ENCODE data around the gene MAPK8IP3.
A peak's percentile ranks its signal among the peaks of the same experiment; 100 is the strongest.

Gene MAPK8IP3

DNA sequence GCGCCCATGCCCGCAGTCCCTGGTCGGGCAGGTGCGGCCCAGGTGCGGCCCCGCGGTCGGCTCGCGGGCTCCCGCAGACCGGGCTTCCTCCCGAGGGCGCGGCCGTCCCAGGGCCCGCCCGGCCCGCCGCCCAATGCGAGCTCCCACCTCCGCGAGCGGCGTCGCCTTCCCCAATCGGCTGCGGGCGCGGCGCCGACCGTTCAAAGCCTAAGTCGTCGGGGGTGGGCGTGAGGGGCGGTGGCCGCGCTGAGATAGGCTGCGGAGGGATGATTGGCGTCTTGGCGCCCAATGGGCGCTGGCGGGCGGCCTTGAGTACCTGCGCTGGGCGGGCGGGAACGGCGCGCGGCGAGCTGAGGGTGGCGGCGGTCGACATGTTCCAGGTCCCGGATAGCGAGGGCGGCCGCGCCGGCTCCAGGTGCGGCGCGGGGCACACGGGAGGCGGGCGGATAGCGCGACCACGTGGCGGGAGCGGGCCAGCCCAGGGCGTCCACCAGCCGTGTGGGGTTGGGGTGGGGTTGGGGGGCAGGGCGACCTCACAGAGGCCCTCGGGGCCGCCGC is 28.0 kb upstream of the MAPK8IP3 start, which contains the start of gene JPT2:
Gene JPT2, plus strand, starts transcription at position 338 of the 558 bp plus-strand sequence. Its CDS starts 34 bp downstream, at position 372.
- DNase-seq: peak; percentile 97
- H4K20me1 ChIP-seq (ENCODE audit: insufficient read depth, low read length): no peaks in the 10 kb centered on the region
- H3K4me1 ChIP-seq (ENCODE audit: low read length): peaks cover 3% of the 10 kb centered on the region; the same call in 1 of the 2 replicates
- no peaks in the 10 kb centered on the region for H3K9me2 ChIP-seq (replicated peaks; ENCODE audit: insufficient read depth, low read length)
- no peak for TF ChIP-seq EZH2phosphoT487 (IDR thresholded peaks at IDR 0.05; ENCODE audit: low read length)
- TF ChIP-seq, protein P1, sequence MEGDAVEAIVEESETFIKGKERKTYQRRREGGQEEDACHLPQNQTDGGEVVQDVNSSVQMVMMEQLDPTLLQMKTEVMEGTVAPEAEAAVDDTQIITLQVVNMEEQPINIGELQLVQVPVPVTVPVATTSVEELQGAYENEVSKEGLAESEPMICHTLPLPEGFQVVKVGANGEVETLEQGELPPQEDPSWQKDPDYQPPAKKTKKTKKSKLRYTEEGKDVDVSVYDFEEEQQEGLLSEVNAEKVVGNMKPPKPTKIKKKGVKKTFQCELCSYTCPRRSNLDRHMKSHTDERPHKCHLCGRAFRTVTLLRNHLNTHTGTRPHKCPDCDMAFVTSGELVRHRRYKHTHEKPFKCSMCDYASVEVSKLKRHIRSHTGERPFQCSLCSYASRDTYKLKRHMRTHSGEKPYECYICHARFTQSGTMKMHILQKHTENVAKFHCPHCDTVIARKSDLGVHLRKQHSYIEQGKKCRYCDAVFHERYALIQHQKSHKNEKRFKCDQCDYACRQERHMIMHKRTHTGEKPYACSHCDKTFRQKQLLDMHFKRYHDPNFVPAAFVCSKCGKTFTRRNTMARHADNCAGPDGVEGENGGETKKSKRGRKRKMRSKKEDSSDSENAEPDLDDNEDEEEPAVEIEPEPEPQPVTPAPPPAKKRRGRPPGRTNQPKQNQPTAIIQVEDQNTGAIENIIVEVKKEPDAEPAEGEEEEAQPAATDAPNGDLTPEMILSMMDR (IDR thresholded peaks at IDR 0.05; ENCODE audit: low read length): no peak
- TF ChIP-seq EZH2 (optimal IDR thresholded peaks at IDR 0.05; ENCODE audit: low read depth, low read length): no peak
- no peaks in the 10 kb centered on the region for H3K9me3 ChIP-seq (replicated peaks; ENCODE audit: insufficient read depth, low read length)
- peak within 1 kb of the TSS; percentile 90 for H3K4me3 ChIP-seq (ENCODE audit: low read length)
- H2AFZ ChIP-seq (ENCODE audit: low read length): peak within 1 kb of the TSS; percentile 60
- peak within 1 kb of the TSS; percentile 91 for H3K4me2 ChIP-seq (ENCODE audit: low read depth, low read length)
- H3K36me3 ChIP-seq (replicated peaks; ENCODE audit: insufficient read depth, low read length): no peaks in the 10 kb centered on the region
- H3K27ac ChIP-seq (ENCODE audit: low read length): peak within 1 kb of the TSS; percentile 25; the same call in 1 of the 2 replicates
- peaks cover 5% of the 10 kb centered on the region for H3F3A ChIP-seq (ENCODE audit: insufficient read depth, low read length)
- peaks cover 46% of the 10 kb centered on the region for H3K79me2 ChIP-seq (ENCODE audit: low read length)
- no peaks in the 10 kb centered on the region for H3K27me3 ChIP-seq (replicated peaks; ENCODE audit: insufficient read depth, low read length)
- H3K9ac ChIP-seq (ENCODE audit: low read length): peak within 1 kb of the TSS; percentile 93

DNA sequence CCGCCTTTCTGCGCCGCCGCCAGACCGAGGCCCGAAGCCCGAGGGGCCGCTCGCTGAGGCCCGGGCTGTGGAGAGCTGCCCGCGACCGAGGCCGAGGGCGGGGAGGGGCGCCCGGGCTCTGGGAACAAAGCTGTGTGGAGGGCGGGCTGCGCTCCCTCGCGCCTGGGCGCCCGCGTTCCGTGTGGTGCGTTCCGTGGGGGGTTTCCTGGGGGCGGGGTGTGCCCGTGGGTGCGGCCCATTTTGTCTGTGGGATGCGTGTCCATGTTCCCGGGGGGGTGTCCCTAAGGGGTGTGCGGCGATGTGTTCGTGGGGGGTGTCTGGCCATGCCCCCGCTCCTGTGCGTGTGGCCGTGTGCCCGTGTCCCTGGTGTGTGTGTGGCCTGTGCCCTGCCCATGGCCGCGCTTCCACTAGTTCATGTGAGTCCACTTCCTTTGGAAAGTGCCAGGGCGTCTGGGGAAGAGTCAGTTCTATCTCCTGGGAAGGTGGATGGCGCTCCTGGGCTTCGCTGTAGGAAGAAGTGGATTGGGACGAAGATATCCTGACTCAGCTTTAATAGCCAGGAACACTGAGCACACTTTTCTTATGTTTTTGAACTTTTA is 27.4 kb upstream of the MAPK8IP3 start:
- Histone ChIP-seq H3K9ac (ENCODE audit: low read length) (peak overlapping the region; percentile 93), H2AFZ (ENCODE audit: low read length) (peak overlapping the region; percentile 60), H3K4me3 (ENCODE audit: low read length) (peak overlapping the region; percentile 90), H3K27me3 (replicated peaks; ENCODE audit: insufficient read depth, low read length) (no peaks in the 10 kb centered on the region), H3K79me2 (ENCODE audit: low read length) (peaks cover 52% of the 10 kb centered on the region), H3K9me3 (replicated peaks; ENCODE audit: insufficient read depth, low read length) (no peaks in the 10 kb centered on the region), H3K36me3 (replicated peaks; ENCODE audit: insufficient read depth, low read length) (no peaks in the 10 kb centered on the region), H3K4me1 (ENCODE audit: low read length) (peaks cover 3% of the 10 kb centered on the region; the same call in 1 of the 2 replicates), H3F3A (ENCODE audit: insufficient read depth, low read length) (peaks cover 5% of the 10 kb centered on the region), H3K4me2 (ENCODE audit: low read depth, low read length) (peak overlapping the region; percentile 91), H4K20me1 (ENCODE audit: insufficient read depth, low read length) (no peaks in the 10 kb centered on the region), H3K9me2 (replicated peaks; ENCODE audit: insufficient read depth, low read length) (no peaks in the 10 kb centered on the region), H3K27ac (ENCODE audit: low read length) (peak overlapping the region; percentile 25; the same call in 1 of the 2 replicates)
- TF ChIP-seq EZH2phosphoT487 (IDR thresholded peaks at IDR 0.05; ENCODE audit: low read length) (no peak), EZH2 (optimal IDR thresholded peaks at IDR 0.05; ENCODE audit: low read depth, low read length) (no peak)
- TF ChIP-seq, protein P1 (IDR thresholded peaks at IDR 0.05; ENCODE audit: low read length): no peak
- DNase-seq: no peak

DNA sequence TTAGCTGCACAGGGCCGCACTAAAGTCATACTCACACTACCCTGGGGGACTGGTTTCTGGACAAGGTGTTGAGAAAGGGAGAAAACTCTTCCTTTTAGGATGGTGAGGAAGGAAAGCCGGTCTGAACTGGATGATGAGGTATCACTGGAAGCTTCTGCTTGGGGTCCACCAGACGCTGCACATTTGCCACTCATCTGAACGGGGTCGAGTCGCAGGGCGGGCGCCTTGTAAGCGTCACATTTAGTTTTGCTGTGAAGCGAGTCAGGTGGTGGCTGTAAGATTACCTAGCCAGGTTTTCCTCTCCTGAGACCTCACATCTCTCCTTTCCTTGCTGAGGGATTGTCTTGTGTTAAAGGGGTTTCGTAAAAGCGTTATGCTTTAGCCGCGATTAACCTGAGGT is 25.6 kb upstream of the MAPK8IP3 start:
- Histone ChIP-seq H2AFZ (ENCODE audit: low read length) (no peak overlapping the region), H3K4me2 (ENCODE audit: low read depth, low read length) (no peak overlapping the region), H4K20me1 (ENCODE audit: insufficient read depth, low read length) (no peaks in the 10 kb centered on the region), H3K4me1 (ENCODE audit: low read length) (peaks cover 3% of the 10 kb centered on the region; the same call in 1 of the 2 replicates), H3K9me3 (replicated peaks; ENCODE audit: insufficient read depth, low read length) (no peaks in the 10 kb centered on the region), H3K9me2 (replicated peaks; ENCODE audit: insufficient read depth, low read length) (no peaks in the 10 kb centered on the region), H3K27ac (ENCODE audit: low read length) (no peak overlapping the region), H3K27me3 (replicated peaks; ENCODE audit: insufficient read depth, low read length) (no peaks in the 10 kb centered on the region), H3F3A (ENCODE audit: insufficient read depth, low read length) (peaks cover 5% of the 10 kb centered on the region), H3K36me3 (replicated peaks; ENCODE audit: insufficient read depth, low read length) (no peaks in the 10 kb centered on the region), H3K4me3 (ENCODE audit: low read length) (no peak overlapping the region), H3K9ac (ENCODE audit: low read length) (no peak overlapping the region), H3K79me2 (ENCODE audit: low read length) (peaks cover 70% of the 10 kb centered on the region)
- TF ChIP-seq EZH2 (optimal IDR thresholded peaks at IDR 0.05; ENCODE audit: low read depth, low read length) (no peak), EZH2phosphoT487 (IDR thresholded peaks at IDR 0.05; ENCODE audit: low read length) (no peak)
- TF ChIP-seq, protein P1 (IDR thresholded peaks at IDR 0.05; ENCODE audit: low read length): no peak
- no peak for DNase-seq
